Vagina (tissue), 2 donors: Measurements from ENCODE around the gene DIRAS1. TPM values are rescaled to one million over a fixed set of nuclear protein-coding genes. Genes with fewer than 3 reads are reported as not detected.

Source experiments
- DNase-seq, 2 donors: peaks; one replicate each; pipeline ENCODE4 v3.0.0-alpha.2; 2017; ENCODE audit errors: extremely low spot score in 2 of 2
- H3K27ac ChIP-seq: fragments of 200-600 bp; sonication (generic); one replicate; pipeline ENCODE4 v1.5.1; 2019
- H3K27me3 ChIP-seq: fragments of 200-600 bp; sonication (generic); one replicate; pipeline ENCODE4 v1.5.1; 2019
- H3K36me3 ChIP-seq, 2 donors: fragments of 200-600 bp; sonication (generic); one replicate each; pipeline ENCODE4 v1.5.1; 2017 to 2019
- H3K4me1 ChIP-seq: fragments of 200-600 bp; sonication (generic); one replicate; pipeline ENCODE4 v1.5.1; 2019
- H3K4me3 ChIP-seq, 2 donors: fragments of 200-600 bp; sonication (generic); 1 replicate in 1 of 2; 2 replicates in 1 of 2; pipeline ENCODE4 v1.5.1; 2016 to 2019
- H3K9me3 ChIP-seq: fragments of 200-600 bp; sonication (generic); one replicate; pipeline ENCODE4 v1.5.1; 2019
- CTCF ChIP-seq, 3 experiments: fragments of 450-650 bp in 2 of 3; fragments of 200-600 bp in 1 of 3; sonication (generic) in 1 of 3; IDR thresholded peaks; one replicate each; pipeline ENCODE4 v1.5.1; 2017 to 2019; ENCODE audit warnings: antibody characterized with exemption in 3 of 3, mild to moderate bottlenecking in 2 of 3, moderate library complexity in 2 of 3
- POLR2A ChIP-seq, 2 donors: fragments of 450-650 bp; IDR thresholded peaks; one replicate each; pipeline ENCODE4 v1.6.1; 2017; ENCODE audit warnings: antibody characterized with exemption in 2 of 2, mild to moderate bottlenecking in 2 of 2, moderate library complexity in 2 of 2
- POLR2AphosphoS5 ChIP-seq, 2 donors: sonication (generic); formaldehyde crosslinking; IDR thresholded peaks; one replicate each; pipeline ENCODE4 v1.9.0; 2017; ENCODE audit warnings: antibody characterized with exemption in 2 of 2, mild to moderate bottlenecking in 2 of 2, low read depth in 1 of 2; ENCODE audit not compliant: insufficient read depth in 1 of 2
- intact Hi-C: fragments of 100-400 bp; cut with DNase I; formaldehyde crosslinking; loops from one replicate; pipeline ENCODE4 v1.15.1; 2023
- total RNA-seq: library from RNA; depleted of rRNA; stranded (reverse); fragments of >200 nt; gene quantifications from one replicate; pipeline ENCODE4 v1.2.3, GENCODE V29; 2016

DIRAS1 gene
- total RNA-seq, 1 donor from 2014 or later: 2.0 TPM

DNA sequence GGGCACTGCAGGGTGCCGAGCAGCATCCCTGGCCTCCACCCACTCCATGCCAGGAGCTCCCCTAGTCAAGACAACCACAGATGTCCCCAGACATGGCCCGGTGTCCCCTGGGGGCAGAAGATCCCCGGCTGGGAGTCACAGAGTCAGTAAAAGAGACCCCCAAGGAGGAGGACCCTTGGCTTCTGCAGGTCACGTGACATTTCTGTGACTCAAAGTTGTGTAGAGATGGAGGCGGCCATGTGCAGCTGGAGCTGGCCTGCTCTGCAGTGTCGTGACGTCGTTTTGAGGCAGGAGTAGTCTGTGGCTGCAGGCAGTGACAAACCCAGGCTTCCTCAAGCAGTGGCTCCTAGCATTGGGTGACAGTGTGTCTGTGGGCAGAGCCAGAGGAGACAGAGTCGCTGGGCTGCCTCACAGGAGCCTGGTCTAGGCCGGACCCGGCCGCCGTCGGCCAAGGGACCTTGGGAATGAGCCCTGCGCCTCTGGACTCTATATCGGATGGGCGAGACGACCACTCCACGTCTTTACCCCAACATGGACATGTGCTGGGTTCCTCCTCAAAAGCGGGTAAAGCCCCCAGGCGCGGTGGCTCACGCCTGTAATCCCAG, 7.7 kb upstream of the DIRAS1 start:
- intact Hi-C loops: no loop called here
- Histone ChIP-seq H3K4me3 (no peak overlapping the region), H3K9me3 (no peaks in the 10 kb centered on the region), H3K27ac (no peak overlapping the region), H3K36me3 (peaks cover 0 to 13% of the 10 kb centered on the region in 2 donors), H3K4me1 (peaks cover 10% of the 10 kb centered on the region), H3K27me3 (no peaks in the 10 kb centered on the region)
- no peak for DNase-seq
- TF ChIP-seq POLR2AphosphoS5 (IDR thresholded peaks at IDR 0.05; ENCODE audit: insufficient read depth in 1 of 2, low read depth in 1 of 2) (no peak), CTCF (IDR thresholded peaks at IDR 0.05) (no peak), POLR2A (IDR thresholded peaks at IDR 0.05) (no peak)

- Histone ChIP-seq H3K27me3 (no peaks in the 10 kb centered on the region), H3K27ac (no peak overlapping the region), H3K4me3 (no peak overlapping the region), H3K4me1 (peaks cover 23% of the 10 kb centered on the region), H3K36me3 (peaks cover 0 to 5% of the 10 kb centered on the region in 2 donors), H3K9me3 (no peaks in the 10 kb centered on the region)
- no peak for DNase-seq
- TF ChIP-seq CTCF (IDR thresholded peaks at IDR 0.05) (no peak), POLR2A (IDR thresholded peaks at IDR 0.05) (no peak), POLR2AphosphoS5 (IDR thresholded peaks at IDR 0.05; ENCODE audit: insufficient read depth in 1 of 2, low read depth in 1 of 2) (no peak)
- intact Hi-C loops: no loop called here
Measured at GRCh38 chr19:2727640-2727944, 6.4 kb upstream of the DIRAS1 start.

DNA sequence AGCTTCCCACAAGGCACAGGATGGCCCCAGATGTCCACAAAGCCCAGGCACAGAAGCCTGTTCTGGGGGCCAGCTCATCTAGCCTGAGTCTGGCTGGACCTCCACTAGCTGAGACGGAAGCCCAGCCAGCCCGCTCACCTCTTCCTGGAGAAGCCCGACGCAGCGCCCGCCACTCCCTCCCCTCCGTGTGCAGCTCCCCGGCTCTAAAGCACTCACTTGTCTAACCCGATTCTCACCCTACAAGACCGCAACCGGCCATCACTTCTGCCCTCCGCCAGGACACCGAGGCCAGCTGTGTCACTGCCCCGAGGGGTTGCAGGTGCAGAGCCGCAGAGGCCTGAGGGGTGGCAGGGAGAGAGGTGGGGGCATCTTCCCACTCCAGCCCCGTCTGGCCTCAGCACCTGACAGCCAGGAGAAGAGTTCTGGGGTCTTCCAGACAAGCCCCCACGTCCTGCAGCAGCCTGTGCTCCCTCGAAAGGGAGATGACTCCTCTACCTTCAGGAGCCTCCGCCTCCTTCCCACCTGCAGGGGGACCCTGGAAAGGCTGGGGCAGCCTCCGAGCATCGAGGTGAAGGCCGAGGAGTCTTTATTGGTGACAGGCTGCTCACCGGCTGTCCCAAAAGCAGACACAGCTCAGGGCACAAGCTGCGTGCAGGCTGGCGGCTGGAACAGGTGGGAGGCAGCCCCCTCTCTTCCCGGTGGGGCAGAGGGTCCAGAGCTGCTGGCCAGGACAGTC, 5.9 kb upstream of the DIRAS1 start:
- no peaks in the 10 kb centered on the region for H3K36me3 ChIP-seq
- peaks cover 28% of the 10 kb centered on the region for H3K4me1 ChIP-seq
- H3K27me3 ChIP-seq: no peaks in the 10 kb centered on the region
- H3K4me3 ChIP-seq: no peak overlapping the region
- no peaks in the 10 kb centered on the region for H3K9me3 ChIP-seq
- no peak for DNase-seq
- no peak for TF ChIP-seq POLR2AphosphoS5 (IDR thresholded peaks at IDR 0.05; ENCODE audit: insufficient read depth in 1 of 2, low read depth in 1 of 2)
- intact Hi-C loops: no loop called here
- H3K27ac ChIP-seq: no peak overlapping the region

DNA sequence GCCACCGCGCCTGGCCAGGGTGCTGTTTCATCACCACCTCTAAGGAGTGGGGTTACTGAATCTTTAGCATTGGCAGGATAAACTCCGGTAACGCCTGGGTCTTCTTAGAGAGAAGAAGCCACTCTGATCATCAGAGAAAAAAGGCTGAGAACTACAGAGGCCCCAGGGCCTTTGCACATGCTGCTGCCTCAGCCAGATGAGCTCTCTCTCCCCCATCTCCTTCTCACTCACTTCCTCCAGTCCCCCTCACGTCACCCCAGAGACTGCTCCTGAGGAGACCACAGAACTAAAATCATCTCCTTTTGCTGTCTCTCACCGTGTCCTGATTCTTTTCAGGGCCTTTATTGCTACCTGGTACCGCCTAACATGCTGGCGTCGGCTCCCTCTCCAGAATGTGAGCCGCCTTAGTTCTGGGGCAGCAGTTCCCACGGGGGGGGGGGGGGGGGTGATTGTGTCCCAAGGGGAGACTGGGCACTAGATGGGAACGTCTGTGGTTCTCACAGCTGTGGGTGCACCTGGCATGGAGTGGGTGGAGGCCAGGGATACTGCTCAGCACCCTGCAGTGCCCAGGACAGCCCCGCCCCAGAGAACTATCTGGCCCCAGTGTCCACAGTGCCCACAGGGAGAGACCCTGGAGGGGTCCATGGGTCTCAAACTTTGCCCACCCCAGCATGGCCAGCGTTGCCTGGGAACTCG, 5.1 kb upstream of the DIRAS1 start:
- H3K36me3 ChIP-seq: no peaks in the 10 kb centered on the region
- H3K4me1 ChIP-seq: peaks cover 35% of the 10 kb centered on the region
- H3K4me3 ChIP-seq: no peak overlapping the region
- no peak overlapping the region for H3K27ac ChIP-seq
- intact Hi-C loops: no loop called here
- no peaks in the 10 kb centered on the region for H3K9me3 ChIP-seq
- TF ChIP-seq POLR2AphosphoS5 (IDR thresholded peaks at IDR 0.05; ENCODE audit: insufficient read depth in 1 of 2, low read depth in 1 of 2) (no peak), POLR2A (IDR thresholded peaks at IDR 0.05) (no peak), CTCF (IDR thresholded peaks at IDR 0.05) (no peak)
- H3K27me3 ChIP-seq: no peaks in the 10 kb centered on the region
- DNase-seq: no peak

DNA sequence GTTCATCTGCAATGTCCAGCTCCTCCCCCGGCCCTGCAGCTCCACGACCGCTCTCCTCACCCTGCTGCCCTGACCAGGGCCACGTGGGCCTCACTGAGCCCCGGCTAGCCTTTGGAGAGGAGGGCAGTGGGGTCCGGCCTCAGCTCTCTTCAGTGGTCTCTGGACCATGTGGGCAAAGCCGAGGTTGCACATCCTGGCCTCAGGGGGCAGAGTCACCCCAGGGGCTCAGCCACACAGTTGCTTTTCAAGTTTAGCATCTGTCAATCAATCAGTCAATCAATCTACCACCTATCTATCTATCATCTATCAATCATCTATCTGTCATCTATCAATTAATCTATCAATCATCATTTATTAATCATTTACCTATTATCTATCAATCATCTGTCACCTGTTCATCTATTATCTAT, 3.0 kb upstream of the DIRAS1 start:
- intact Hi-C loops: no loop called here
- no peak for DNase-seq
- Histone ChIP-seq H3K9me3 (no peaks in the 10 kb centered on the region), H3K4me1 (peaks cover 45% of the 10 kb centered on the region), H3K27ac (peak overlapping the region; percentile 45), H3K4me3 (no peak overlapping the region), H3K36me3 (no peaks in the 10 kb centered on the region), H3K27me3 (no peaks in the 10 kb centered on the region)
- TF ChIP-seq CTCF (IDR thresholded peaks at IDR 0.05): no peak
- TF ChIP-seq POLR2AphosphoS5 (IDR thresholded peaks at IDR 0.05; ENCODE audit: insufficient read depth in 1 of 2, low read depth in 1 of 2): no peak
- TF ChIP-seq POLR2A (IDR thresholded peaks at IDR 0.05): no peak
